K562 (cell line): ENCODE results near the gene NUP62. TPM values are rescaled to one million over a fixed set of nuclear protein-coding genes. Genes with fewer than 3 reads are reported as not detected.

Experiments used
- ARID4B ChIP-seq: sonication (generic); formaldehyde crosslinking; IDR thresholded peaks from 2 replicates; pipeline ENCODE4 v1.8.0; 2022; ENCODE audit warnings: mild to moderate bottlenecking, missing genetic modification reagents
- ETS1 ChIP-seq: conservative IDR thresholded peaks from 2 replicates; pipeline ENCODE4 v1.6.1; 2011; ENCODE audit warnings: low read depth, mild to moderate bottlenecking, low read length; ENCODE audit not compliant: control insufficient read depth
- FOXP1 ChIP-seq: sonication (generic); formaldehyde crosslinking; IDR thresholded peaks from 2 replicates; pipeline ENCODE4 v1.8.0; 2022; ENCODE audit warnings: mild to moderate bottlenecking, missing genetic modification reagents
- HMG20B ChIP-seq: fragments of 250-450 bp; sonication (Bioruptor Pico); IDR thresholded peaks from 2 replicates; pipeline ENCODE4 v1.5.0; 2021; ENCODE audit warnings: mild to moderate bottlenecking
- NFATC3 ChIP-seq: fragments of 450-650 bp; IDR thresholded peaks from 2 replicates; pipeline ENCODE4 v1.6.1; 2017; ENCODE audit warnings: mild to moderate bottlenecking
- NFIX ChIP-seq: fragments of 250-450 bp; sonication (Bioruptor Pico); IDR thresholded peaks from 2 replicates; pipeline ENCODE4 v1.4.0; 2020; ENCODE audit warnings: low read depth, mild to moderate bottlenecking, moderate library complexity
- PHF20 ChIP-seq: fragments of 450-650 bp; IDR thresholded peaks from 2 replicates; pipeline ENCODE4 v1.6.1; 2018; ENCODE audit not compliant: partially characterized antibody
- PHTF2 ChIP-seq: fragments of 250-450 bp; sonication (Bioruptor Pico); IDR thresholded peaks from 2 replicates; pipeline ENCODE4 v1.5.0; 2021; ENCODE audit warnings: mild to moderate bottlenecking
- RBFOX2 ChIP-seq: fragments of 200-400 bp; formaldehyde crosslinking; IDR thresholded peaks from 2 replicates; pipeline ENCODE4 v1.6.1; 2017; ENCODE audit warnings: low read depth, mild to moderate bottlenecking, low read length, moderate library complexity
- RFX7 ChIP-seq: fragments of 250-450 bp; sonication (Bioruptor Pico); IDR thresholded peaks from 2 replicates; pipeline ENCODE4 v1.5.1; 2021; ENCODE audit warnings: mild to moderate bottlenecking
- TFAM ChIP-seq: fragments of 250-450 bp; sonication (Bioruptor Pico); conservative IDR thresholded peaks from 2 replicates; pipeline ENCODE4 v1.5.0; 2021; ENCODE audit warnings: mild to moderate bottlenecking, moderate library complexity
- ZBTB1 ChIP-seq: sonication (generic); formaldehyde crosslinking; IDR thresholded peaks from 2 replicates; pipeline ENCODE4 v1.8.1; 2023; ENCODE audit warnings: missing genetic modification reagents, low read depth, mild to moderate bottlenecking, borderline replicate concordance
- ZFP36 ChIP-seq: fragments of 150-350 bp; IDR thresholded peaks from 2 replicates; pipeline ENCODE4 v1.6.1; 2018; ENCODE audit warnings: low read length, low read depth; ENCODE audit not compliant: partially characterized antibody
- ZNF384 ChIP-seq: IDR thresholded peaks from 2 replicates; pipeline ENCODE4 v1.6.1; 2012; ENCODE audit warnings: low read depth, low read length, improper control_type of control experiment
- ZNF584 ChIP-seq: fragments of 200-800 bp; sonication (Bioruptor generic); IDR thresholded peaks from 2 replicates; pipeline ENCODE4 v1.6.1; 2016; ENCODE audit warnings: low read depth, mild to moderate bottlenecking, missing genetic modification characterization, missing compliant biosample characterization
- ZNF592 ChIP-seq: fragments of 450-650 bp; IDR thresholded peaks from 2 replicates; pipeline ENCODE4 v1.6.1; 2017; ENCODE audit warnings: antibody characterized with exemption, mild to moderate bottlenecking
- ZNF785 ChIP-seq: fragments of 250-450 bp; sonication (Bioruptor Pico); IDR thresholded peaks from 2 replicates; pipeline ENCODE4 v1.4.0; 2020; ENCODE audit warnings: mild to moderate bottlenecking
- polyA plus RNA-seq, 8 experiments: library from polyadenylated mRNA; depleted of rRNA in 4 of 8; stranded (reverse) in 5 of 8; unstranded in 3 of 8; fragments of >200 nt; fragmentation: Nextera tagmentation in 2 of 8; fragmentation: Illumina TruSeq in 1 of 8; extraction: Ambion mirVana in 2 of 8; extraction: Trizol in 1 of 8; gene quantifications; 2 replicates each; pipeline versions ENCODE4 v1.2.1 to v1.2.3, GENCODE V29; 2011 to 2014; ENCODE audit warnings: inconsistent platforms in 1 of 8, missing spikeins in 1 of 8
- total RNA-seq, 7 experiments: library from RNA; depleted of rRNA in 6 of 7; stranded (reverse); fragments of >200 nt in 6 of 7; fragmentation: Illumina TruSeq in 2 of 7; extraction: Trizol in 2 of 7; gene quantifications; 2 replicates each; pipeline versions ENCODE4 v1.2.1 to v1.2.3, GENCODE V29; 2011 to 2021; ENCODE audit warnings: low replicate concordance in 1 of 7

Gene NUP62
- total and polyA plus RNA-seq, 9 of the 15 experiments (the other 6 are each of a cell fraction or from before 2014, with no cell fraction given), result 16.9 to 109 (median 66.0) TPM

GRCh38 chr19:49929121-49929610, at the start of gene NUP62, which contains the start of gene ATF5 (continued):
- TF ChIP-seq ARID4B (CRISPR knock-in tag), result no peak; the same call in 1 of the 2 replicates
- peak; percentile 3 for TF ChIP-seq ZFP36
- TF ChIP-seq ZNF584 (CRISPR knock-in tag), result peak; percentile 77; the same call in 1 of the 2 replicates
- peak; percentile 84; the same call in 1 of the 2 replicates for TF ChIP-seq HMG20B (CRISPR knock-in tag)
- TF ChIP-seq NFIX, result no peak
- no peak for TF ChIP-seq FOXP1 (CRISPR knock-in tag)
- TF ChIP-seq ZNF785 (CRISPR knock-in tag), result no peak
- TF ChIP-seq ZNF592, result peak; percentile 95
- TF ChIP-seq RFX7 (CRISPR knock-in tag), result no peak
- TF ChIP-seq ZNF384, result 0 out of 2 replicates have a peak, but pooled peaks have one; percentile 22
- no peak for TF ChIP-seq TFAM
- TF ChIP-seq PHF20, result no peak
- no peak for TF ChIP-seq NFATC3
- TF ChIP-seq PHTF2 (CRISPR knock-in tag), result no peak
- no peak; the same call in 1 of the 2 replicates for TF ChIP-seq ZBTB1
- peak; percentile 100 for TF ChIP-seq RBFOX2
- TF ChIP-seq ETS1, result no peak; the same call in 1 of the 2 replicates
